Ascending aorta (tissue), 2 donors: Measurements from ENCODE around the gene FANCE. TPM values are rescaled to one million over a fixed set of nuclear protein-coding genes. Genes with fewer than 3 reads are reported as not detected.

Experiments
- DNase-seq, 2 donors: peaks; one replicate each; pipeline ENCODE4 v3.0.0-alpha.2; 2019; ENCODE audit warnings: low spot score in 2 of 2
- H3K27ac ChIP-seq, 2 donors: fragments of 200-600 bp; sonication (generic); one replicate each; pipeline ENCODE4 v1.5.1; 2016 to 2017; ENCODE audit warnings: mild to moderate bottlenecking in 1 of 2
- H3K27me3 ChIP-seq: fragments of 200-600 bp; sonication (generic); one replicate; pipeline ENCODE4 v1.5.1; 2017
- H3K36me3 ChIP-seq, 2 donors: fragments of 200-600 bp; sonication (generic); one replicate each; pipeline ENCODE4 v1.5.1; 2016
- H3K4me1 ChIP-seq, 2 donors: fragments of 200-600 bp; sonication (generic); one replicate each; pipeline ENCODE4 v1.5.1; 2016 to 2017; ENCODE audit warnings: mild to moderate bottlenecking in 1 of 2
- H3K4me3 ChIP-seq, 2 donors: fragments of 200-600 bp; sonication (generic); one replicate each; pipeline ENCODE4 v1.5.1; 2016 to 2017; ENCODE audit warnings: mild to moderate bottlenecking in 1 of 2
- H3K9me3 ChIP-seq, 2 donors: fragments of 200-600 bp; sonication (generic); one replicate each; pipeline ENCODE4 v1.5.1; 2016
- CTCF ChIP-seq, 3 experiments: fragments of 200-600 bp in 2 of 3; fragments of 450-650 bp in 1 of 3; sonication (generic) in 2 of 3; IDR thresholded peaks; one replicate each; pipeline ENCODE4 v1.5.1; 2016 to 2019; ENCODE audit warnings: antibody characterized with exemption in 3 of 3, mild to moderate bottlenecking in 1 of 3, moderate library complexity in 1 of 3
- intact Hi-C: fragments of 100-400 bp; cut with DNase I; formaldehyde crosslinking; loops from one replicate; pipeline ENCODE4 v1.15.1; 2023
- total RNA-seq: library from RNA; depleted of rRNA; stranded (reverse); fragments of >200 nt; gene quantifications from one replicate; pipeline ENCODE4 v1.1.0, GENCODE V29; 2016

Gene FANCE
- total RNA-seq, 1 donor from 2014 or later: 0.32 TPM

GRCh38 chr6:35505999-35506412, 53.9 kb downstream of the FANCE start:
- no peak overlapping the region for H3K27ac ChIP-seq
- no peaks in the 10 kb centered on the region for H3K9me3 ChIP-seq
- TF ChIP-seq CTCF (IDR thresholded peaks at IDR 0.05): no peak
- no peak for DNase-seq
- H3K4me3 ChIP-seq: no peak overlapping the region
- peaks cover 10% of the 10 kb centered on the region for H3K27me3 ChIP-seq
- no peaks in the 10 kb centered on the region for H3K4me1 ChIP-seq
- no peaks in the 10 kb centered on the region for H3K36me3 ChIP-seq
- intact Hi-C loops: no loop called here

DNA sequence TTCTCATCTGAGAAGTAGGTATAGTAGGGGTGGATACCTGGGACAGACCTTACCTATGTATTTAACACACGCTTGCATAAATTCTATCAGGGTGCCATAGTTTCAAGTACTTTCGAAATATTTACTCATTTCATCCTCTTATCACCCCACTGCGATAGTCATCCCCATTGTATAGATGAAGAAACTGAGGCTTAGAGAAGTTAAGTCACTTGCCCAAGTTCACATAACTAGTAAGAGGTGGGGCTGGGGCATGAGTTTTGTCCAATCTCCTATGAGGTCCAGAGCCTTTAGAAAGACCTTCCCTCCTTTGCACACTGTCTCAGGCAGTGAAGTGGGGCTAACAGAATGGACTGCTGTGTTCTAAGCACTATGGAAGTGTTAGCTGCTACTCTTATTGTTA, 54.4 kb downstream of the FANCE start:
- H3K9me3 ChIP-seq: no peaks in the 10 kb centered on the region
- no peaks in the 10 kb centered on the region for H3K36me3 ChIP-seq
- TF ChIP-seq CTCF (IDR thresholded peaks at IDR 0.05): no peak
- no peak overlapping the region for H3K4me3 ChIP-seq
- H3K27me3 ChIP-seq: peaks cover 10% of the 10 kb centered on the region
- intact Hi-C loops: no loop called here
- no peak for DNase-seq
- no peak overlapping the region for H3K27ac ChIP-seq
- peaks cover under 1 to 2% of the 10 kb centered on the region in 2 donors for H3K4me1 ChIP-seq

GRCh38 chr6:35507221-35507620, 55.1 kb downstream of the FANCE start:
- TF ChIP-seq CTCF (IDR thresholded peaks at IDR 0.05): no peak
- H3K36me3 ChIP-seq: no peaks in the 10 kb centered on the region
- H3K9me3 ChIP-seq: no peaks in the 10 kb centered on the region
- peaks cover 2 to 3% of the 10 kb centered on the region in 2 donors for H3K4me1 ChIP-seq
- no peak for DNase-seq
- H3K27me3 ChIP-seq: peaks cover 17% of the 10 kb centered on the region
- no peak overlapping the region for H3K27ac ChIP-seq
- intact Hi-C loops: no loop called here
- H3K4me3 ChIP-seq: no peak overlapping the region

- no peak overlapping the region for H3K27ac ChIP-seq
- no peak overlapping the region for H3K4me3 ChIP-seq
- no peaks in the 10 kb centered on the region for H3K9me3 ChIP-seq
- H3K27me3 ChIP-seq: peaks cover 17% of the 10 kb centered on the region
- intact Hi-C loops: no loop called here
- peaks cover 2 to 3% of the 10 kb centered on the region in 2 donors for H3K4me1 ChIP-seq
- DNase-seq: no peak
- no peaks in the 10 kb centered on the region for H3K36me3 ChIP-seq
- no peak for TF ChIP-seq CTCF (IDR thresholded peaks at IDR 0.05)
Measured at GRCh38 chr6:35508027-35508426, 55.9 kb downstream of the FANCE start.

DNA sequence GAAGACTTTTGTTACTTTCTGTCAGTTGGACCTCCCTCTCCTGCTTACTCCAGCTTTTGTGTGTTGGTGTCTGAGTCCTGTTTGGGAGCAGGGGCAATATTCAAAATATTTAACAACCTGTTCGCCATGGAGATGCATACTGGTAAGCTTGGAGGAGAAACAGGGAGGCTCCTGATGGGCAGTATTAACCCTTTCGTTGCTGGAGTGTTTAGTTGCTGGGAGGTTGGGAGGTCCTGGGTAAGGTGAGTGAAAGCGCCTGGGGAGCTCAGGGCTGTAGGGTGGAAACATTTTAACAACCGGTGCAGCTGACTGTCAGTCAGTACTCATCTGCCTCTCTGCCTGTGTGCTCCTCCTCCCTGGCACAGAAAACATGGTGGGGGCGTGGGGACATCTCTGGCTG, 56.4 kb downstream of the FANCE start:
- Histone ChIP-seq H3K4me3 (no peak overlapping the region), H3K4me1 (peaks cover 2 to 3% of the 10 kb centered on the region in 2 donors), H3K9me3 (no peaks in the 10 kb centered on the region), H3K36me3 (no peaks in the 10 kb centered on the region), H3K27ac (no peak overlapping the region), H3K27me3 (peaks cover 13% of the 10 kb centered on the region)
- no peak for TF ChIP-seq CTCF (IDR thresholded peaks at IDR 0.05)
- no peak for DNase-seq
- intact Hi-C loops: no loop called here

GRCh38 chr6:35510916-35511561, 58.9 kb downstream of the FANCE start:
- H3K4me3 ChIP-seq: no peak overlapping the region
- no peak for TF ChIP-seq CTCF (IDR thresholded peaks at IDR 0.05)
- DNase-seq: no peak
- H3K36me3 ChIP-seq: no peaks in the 10 kb centered on the region
- H3K27me3 ChIP-seq: peaks cover 9% of the 10 kb centered on the region
- H3K4me1 ChIP-seq: peaks cover 2 to 3% of the 10 kb centered on the region in 2 donors
- H3K27ac ChIP-seq: no peak overlapping the region
- intact Hi-C loops: no loop called here
- no peaks in the 10 kb centered on the region for H3K9me3 ChIP-seq
